Parathyroid adenoma (tissue), 2 donors: ENCODE results near the gene CCDC13.

Source experiments
- H2AFZ ChIP-seq: fragments of 300-600 bp; sonication (generic); one replicate; pipeline ENCODE4 v1.7.0; 2017; ENCODE audit warnings: antibody characterized with exemption, mild to moderate bottlenecking
- H3K27ac ChIP-seq: fragments of 300-600 bp; sonication (generic); one replicate; pipeline ENCODE4 v1.7.0; 2017
- H3K27me3 ChIP-seq: fragments of 300-600 bp; sonication (generic); one replicate; pipeline ENCODE4 v1.7.0; 2017; ENCODE audit warnings: low read length; ENCODE audit not compliant: control insufficient read depth, insufficient read depth
- H3K36me3 ChIP-seq: fragments of 300-600 bp; sonication (generic); one replicate; pipeline ENCODE4 v1.7.0; 2017; ENCODE audit warnings: low read length; ENCODE audit not compliant: control insufficient read depth, insufficient read depth
- H3K4me1 ChIP-seq: fragments of 300-600 bp; sonication (generic); one replicate; pipeline ENCODE4 v1.7.0; 2017; ENCODE audit warnings: control low read depth
- H3K4me2 ChIP-seq: fragments of 300-600 bp; sonication (generic); one replicate; pipeline ENCODE4 v1.7.0; 2017; ENCODE audit warnings: low read length
- H3K4me3 ChIP-seq: fragments of 300-600 bp; sonication (generic); one replicate; pipeline ENCODE4 v1.7.0; 2017; ENCODE audit warnings: low read depth, low read length
- H3K79me2 ChIP-seq: fragments of 300-600 bp; sonication (generic); one replicate; pipeline ENCODE4 v1.7.0; 2017; ENCODE audit warnings: control low read depth
- H3K9ac ChIP-seq: fragments of 300-600 bp; sonication (generic); one replicate; pipeline ENCODE4 v1.7.0; 2017; ENCODE audit warnings: mild to moderate bottlenecking
- H3K9me3 ChIP-seq: fragments of 300-600 bp; sonication (generic); one replicate; pipeline ENCODE4 v1.7.0; 2017; ENCODE audit warnings: low read length; ENCODE audit not compliant: control insufficient read depth
- CTCF ChIP-seq: fragments of 300-600 bp; sonication (generic); IDR thresholded peaks from one replicate; pipeline ENCODE4 v1.7.0; 2017; ENCODE audit warnings: antibody characterized with exemption, mild to moderate bottlenecking
- donor health status: primary hyperparathyroidism.

The CCDC13 gene

GRCh38 chr3:42730706-42731420 is 42.2 kb downstream of the CCDC13 start:
- no peaks in the 10 kb centered on the region for H3K36me3 ChIP-seq
- H3K27me3 ChIP-seq, result no peaks in the 10 kb centered on the region
- peak overlapping the region; percentile 78 for H3K27ac ChIP-seq
- no peaks in the 10 kb centered on the region for H3K79me2 ChIP-seq
- H3K9me3 ChIP-seq, result no peaks in the 10 kb centered on the region
- no peak for TF ChIP-seq CTCF
- peaks cover 34% of the 10 kb centered on the region for H3K4me1 ChIP-seq
- peak overlapping the region; percentile 35 for H2AFZ ChIP-seq
- no peak overlapping the region for H3K4me2 ChIP-seq
- H3K4me3 ChIP-seq, result no peak overlapping the region
- H3K9ac ChIP-seq, result no peak overlapping the region

GRCh38 chr3:42730294-42730693 is 42.8 kb downstream of the CCDC13 start:
- Histone ChIP-seq H3K4me2 (peak overlapping the region; percentile 26), H3K27ac (peak overlapping the region; percentile 78), H3K36me3 (no peaks in the 10 kb centered on the region), H3K4me3 (no peak overlapping the region), H3K9ac (no peak overlapping the region), H2AFZ (peak overlapping the region; percentile 44), H3K79me2 (no peaks in the 10 kb centered on the region), H3K9me3 (no peaks in the 10 kb centered on the region), H3K4me1 (peaks cover 34% of the 10 kb centered on the region), H3K27me3 (no peaks in the 10 kb centered on the region)
- no peak for TF ChIP-seq CTCF

GRCh38 chr3:42729404-42730145 is 43.5 kb downstream of the CCDC13 start:
- Histone ChIP-seq H3K79me2 (no peaks in the 10 kb centered on the region), H3K4me2 (peak overlapping the region; percentile 26), H3K9me3 (no peaks in the 10 kb centered on the region), H2AFZ (peak overlapping the region; percentile 44), H3K27me3 (no peaks in the 10 kb centered on the region), H3K4me1 (peaks cover 34% of the 10 kb centered on the region), H3K4me3 (no peak overlapping the region), H3K27ac (peak overlapping the region; percentile 78), H3K9ac (no peak overlapping the region), H3K36me3 (no peaks in the 10 kb centered on the region)
- TF ChIP-seq CTCF, result no peak

GRCh38 chr3:42728668-42729364 is 44.2 kb downstream of the CCDC13 start:
- Histone ChIP-seq H3K9ac (no peak overlapping the region), H3K79me2 (no peaks in the 10 kb centered on the region), H3K4me2 (no peak overlapping the region), H3K36me3 (no peaks in the 10 kb centered on the region), H3K4me3 (no peak overlapping the region), H3K27me3 (no peaks in the 10 kb centered on the region), H3K9me3 (no peaks in the 10 kb centered on the region), H2AFZ (peak overlapping the region; percentile 44), H3K27ac (peak overlapping the region; percentile 78), H3K4me1 (peaks cover 32% of the 10 kb centered on the region)
- no peak for TF ChIP-seq CTCF
